HepG2 (cell line): ENCODE results near the gene TEF.

Experiments
- CHD2 ChIP-seq: IDR thresholded peaks from 2 replicates; pipeline ENCODE4 v1.6.1; 2011; ENCODE audit warnings: low read depth, low read length, improper control_type of control experiment
- ELF4 ChIP-seq: sonication (generic); formaldehyde crosslinking; IDR thresholded peaks from 2 replicates; pipeline ENCODE4 v1.5.0; 2020; ENCODE audit warnings: missing genetic modification reagents, mild to moderate bottlenecking, moderate library complexity, borderline replicate concordance
- GRHL1 ChIP-seq: sonication (generic); formaldehyde crosslinking; conservative IDR thresholded peaks from 2 replicates; pipeline ENCODE4 v1.8.0; 2022; ENCODE audit warnings: missing genetic modification reagents
- SETDB1 ChIP-seq: sonication (generic); formaldehyde crosslinking; IDR thresholded peaks from 2 replicates; pipeline ENCODE4 v1.5.1; 2020; ENCODE audit warnings: missing genetic modification reagents, mild to moderate bottlenecking, borderline replicate concordance

- TF ChIP-seq GRHL1 (CRISPR knock-in tag) (no peak), CHD2 (no peak), SETDB1 (CRISPR knock-in tag) (no peak), ELF4 (CRISPR knock-in tag) (no peak)
Observed at GRCh38 chr22:41358927-41359326, 22.8 kb upstream of the TEF start.
